Thoracic aorta (tissue), 2 donors: Measurements from ENCODE around the gene NELFCD. TPM values are rescaled to one million over a fixed set of nuclear protein-coding genes. Genes with fewer than 3 reads are reported as not detected.

ENCODE experiments used
- ATAC-seq: fragments of 150-250 bp; one replicate; pipeline ENCODE4 v1.8.0; 2017; ENCODE audit warnings: low read depth; ENCODE audit not compliant: insufficient number of reproducible peaks, low FRiP score
- DNase-seq: peaks from one replicate; pipeline ENCODE4 v3.0.0-alpha.2; 2020; ENCODE audit warnings: low spot score
- H3K27ac ChIP-seq, 2 donors: fragments of 200-600 bp; sonication (generic); 1 replicate in 1 of 2; 2 replicates in 1 of 2; pipeline ENCODE4 v1.5.1; 2016; ENCODE audit warnings: mild to moderate bottlenecking in 2 of 2, moderate library complexity in 2 of 2
- H3K27me3 ChIP-seq: fragments of 200-600 bp; sonication (generic); replicated peaks from 2 replicates; pipeline ENCODE4 v1.6.0; 2016; ENCODE audit warnings: mild to moderate bottlenecking; ENCODE audit not compliant: insufficient read depth
- H3K36me3 ChIP-seq: fragments of 200-600 bp; sonication (generic); one replicate; pipeline ENCODE4 v1.5.1; 2016
- H3K4me1 ChIP-seq, 2 donors: fragments of 200-600 bp; sonication (generic); 1 replicate in 1 of 2; 2 replicates in 1 of 2; pipeline versions ENCODE4 v1.5.1 to v1.6.0; 2016; ENCODE audit warnings: low read depth in 2 of 2, mild to moderate bottlenecking in 1 of 2; ENCODE audit not compliant: control insufficient read depth in 1 of 2
- H3K4me3 ChIP-seq: fragments of 200-600 bp; sonication (generic); 2 replicates; pipeline ENCODE4 v1.5.1; 2016; ENCODE audit warnings: mild to moderate bottlenecking
- H3K9me3 ChIP-seq: fragments of 200-600 bp; sonication (generic); 2 replicates; pipeline ENCODE4 v1.5.1; 2016
- CTCF ChIP-seq: fragments of 200-600 bp; sonication (generic); IDR thresholded peaks from one replicate; pipeline ENCODE4 v1.5.1; 2019; ENCODE audit warnings: antibody characterized with exemption
- total RNA-seq, 2 donors: library from RNA; depleted of rRNA; stranded (reverse); fragments of >200 nt; gene quantifications; one replicate each; pipeline versions ENCODE4 v1.1.0 to v1.2.3, GENCODE V29; 2016

NELFCD gene
- total RNA-seq, 2 donors from 2014 or later: 50.9 to 52.6 TPM

DNA sequence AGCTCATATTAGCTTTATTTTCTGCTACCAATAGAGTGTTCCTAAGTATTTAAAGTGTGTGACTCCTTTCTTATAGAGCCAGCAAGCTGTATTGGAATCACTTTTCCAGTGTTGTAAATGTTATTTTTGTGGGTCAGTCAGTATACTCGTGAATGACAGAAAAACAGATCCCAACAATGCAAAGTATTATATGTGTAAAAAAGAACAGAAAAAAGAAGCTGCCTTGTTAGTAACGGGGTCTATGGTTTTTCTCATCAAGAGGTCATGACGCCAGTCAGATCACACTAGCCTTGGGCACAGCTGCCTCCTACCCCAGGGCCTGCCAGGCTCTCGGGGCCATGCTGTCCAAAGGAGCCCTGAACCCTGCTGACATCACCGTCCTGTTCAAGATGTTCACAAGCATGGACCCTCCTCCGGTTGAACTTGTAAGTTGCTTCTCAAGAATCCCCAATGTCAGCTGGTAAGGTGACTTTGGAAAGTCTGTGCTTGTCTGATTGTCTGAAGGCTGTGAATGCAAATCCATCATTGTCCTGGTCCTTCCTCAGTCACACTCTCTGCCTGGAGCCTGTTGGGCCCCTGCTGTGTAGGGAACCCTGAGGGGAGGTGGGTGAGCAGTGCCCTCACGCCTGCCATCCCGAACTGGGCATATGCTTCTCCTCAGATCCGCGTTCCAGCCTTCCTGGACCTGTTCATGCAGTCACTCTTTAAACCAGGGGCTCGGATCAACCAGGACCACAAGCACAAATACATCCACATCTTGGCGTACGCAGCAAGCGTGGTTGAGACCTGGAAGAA is 9.8 kb downstream of the NELFCD start:
- no peak overlapping the region for H3K27ac ChIP-seq
- TF ChIP-seq CTCF: no peak
- no peak overlapping the region for H3K4me3 ChIP-seq
- DNase-seq: no peak
- H3K36me3 ChIP-seq: peaks cover 52% of the 10 kb centered on the region
- ATAC-seq: no peak
- H3K9me3 ChIP-seq: no peaks in the 10 kb centered on the region
- H3K27me3 ChIP-seq: no peaks in the 10 kb centered on the region
- H3K4me1 ChIP-seq: peaks cover 0 to 15% of the 10 kb centered on the region in 2 donors

GRCh38 chr20:58991715-58992114 is 10.7 kb downstream of the NELFCD start:
- Histone ChIP-seq H3K4me1 (peaks cover 0 to 15% of the 10 kb centered on the region in 2 donors), H3K9me3 (no peaks in the 10 kb centered on the region), H3K36me3 (peaks cover 50% of the 10 kb centered on the region), H3K27me3 (no peaks in the 10 kb centered on the region), H3K27ac (no peak overlapping the region), H3K4me3 (no peak overlapping the region)
- ATAC-seq: no peak
- no peak for DNase-seq
- no peak for TF ChIP-seq CTCF

GRCh38 chr20:58992911-58993310 is 11.9 kb downstream of the NELFCD start:
- Histone ChIP-seq H3K9me3 (no peaks in the 10 kb centered on the region), H3K4me1 (peaks cover 0 to 13% of the 10 kb centered on the region in 2 donors), H3K27me3 (no peaks in the 10 kb centered on the region), H3K4me3 (no peak overlapping the region), H3K36me3 (peaks cover 56% of the 10 kb centered on the region), H3K27ac (no peak overlapping the region)
- DNase-seq (no peak), ATAC-seq (no peak)
- no peak for TF ChIP-seq CTCF

- peaks cover 53% of the 10 kb centered on the region for H3K36me3 ChIP-seq
- ATAC-seq (no peak), DNase-seq (no peak)
- no peak overlapping the region for H3K27ac ChIP-seq
- no peak overlapping the region for H3K4me3 ChIP-seq
- no peaks in the 10 kb centered on the region for H3K9me3 ChIP-seq
- no peak for TF ChIP-seq CTCF
- peaks cover 0 to 7% of the 10 kb centered on the region in 2 donors for H3K4me1 ChIP-seq
- no peaks in the 10 kb centered on the region for H3K27me3 ChIP-seq
Measured at GRCh38 chr20:58993332-58994248, 12.5 kb downstream of the NELFCD start.
